Peyer's patch (tissue), 4 donors: Measurements from ENCODE around the gene DPH2. TPM values are rescaled to one million over a fixed set of nuclear protein-coding genes. Genes with fewer than 3 reads are reported as not detected.

ENCODE experiments used
- DNase-seq, 3 donors: peaks; one replicate each; pipeline ENCODE4 v3.0.0-alpha.2; 2017 to 2019
- H3K27ac ChIP-seq, 4 donors: fragments of 200-600 bp; sonication (generic); one replicate each; pipeline ENCODE4 v1.5.1; 2016 to 2019
- H3K27me3 ChIP-seq, 2 donors: fragments of 200-600 bp; sonication (generic); one replicate each; pipeline ENCODE4 v1.5.1; 2019
- H3K36me3 ChIP-seq, 3 donors: fragments of 200-600 bp; sonication (generic); one replicate each; pipeline ENCODE4 v1.5.1; 2016 to 2019
- H3K4me1 ChIP-seq, 4 donors: fragments of 200-600 bp; sonication (generic); one replicate each; pipeline ENCODE4 v1.5.1; 2016 to 2019
- H3K4me3 ChIP-seq, 4 donors: fragments of 200-600 bp; sonication (generic); 1 replicate in 3 of 4; 2 replicates in 1 of 4; pipeline ENCODE4 v1.5.1; 2016 to 2019; ENCODE audit warnings: mild to moderate bottlenecking in 1 of 4
- H3K9me3 ChIP-seq, 4 donors: fragments of 200-600 bp; sonication (generic); one replicate each; pipeline ENCODE4 v1.5.1; 2016 to 2019; ENCODE audit warnings: mild to moderate bottlenecking in 1 of 4
- CTCF ChIP-seq, 6 experiments: fragments of 450-650 bp in 4 of 6; fragments of 200-600 bp in 2 of 6; sonication (generic) in 1 of 6; IDR thresholded peaks; one replicate each; pipeline ENCODE4 v1.5.1; 2017 to 2019; ENCODE audit warnings: antibody characterized with exemption in 6 of 6, mild to moderate bottlenecking in 3 of 6, moderate library complexity in 1 of 6
- POLR2A ChIP-seq, 2 donors: fragments of 450-650 bp; IDR thresholded peaks; one replicate each; pipeline ENCODE4 v1.5.1; 2017; ENCODE audit warnings: antibody characterized with exemption in 2 of 2, mild to moderate bottlenecking in 2 of 2, moderate library complexity in 2 of 2
- total RNA-seq, 4 donors: library from RNA; depleted of rRNA; stranded (reverse); fragments of >200 nt; gene quantifications; one replicate each; pipeline ENCODE4 v1.1.0, GENCODE V29; 2016

The DPH2 gene
- total RNA-seq, 4 donors from 2014 or later, result 16.6 to 106 (median 38.6) TPM

- H3K36me3 ChIP-seq, result peaks cover 0 to 9% (median 0%) of the 10 kb centered on the region in 3 donors
- no peak for TF ChIP-seq CTCF (IDR thresholded peaks at IDR 0.05)
- TF ChIP-seq POLR2A (IDR thresholded peaks at IDR 0.05), result no peak
- DNase-seq, result no peak
- peaks cover 0 to 7% (median 0%) of the 10 kb centered on the region in 4 donors for H3K4me1 ChIP-seq
- no peaks in the 10 kb centered on the region for H3K9me3 ChIP-seq
- no peak overlapping the region for H3K4me3 ChIP-seq
- no peaks in the 10 kb centered on the region for H3K27me3 ChIP-seq
- no peak overlapping the region for H3K27ac ChIP-seq
Observed at GRCh38 chr1:43999455-43999854, 29.6 kb downstream of the DPH2 start.

GRCh38 chr1:44000122-44000665 lies 30.4 kb downstream of the DPH2 start:
- Histone ChIP-seq H3K4me1 (peaks cover 0 to 7% (median 0%) of the 10 kb centered on the region in 4 donors), H3K36me3 (peaks cover 0 to 9% (median 0%) of the 10 kb centered on the region in 3 donors), H3K27ac (no peak overlapping the region), H3K27me3 (no peaks in the 10 kb centered on the region), H3K9me3 (no peaks in the 10 kb centered on the region), H3K4me3 (no peak overlapping the region)
- TF ChIP-seq CTCF (IDR thresholded peaks at IDR 0.05), result no peak
- no peak for TF ChIP-seq POLR2A (IDR thresholded peaks at IDR 0.05)
- no peak for DNase-seq

GRCh38 chr1:44002165-44002564 lies 32.4 kb downstream of the DPH2 start:
- TF ChIP-seq CTCF (IDR thresholded peaks at IDR 0.05) (no peak), POLR2A (IDR thresholded peaks at IDR 0.05) (no peak)
- no peaks in the 10 kb centered on the region for H3K9me3 ChIP-seq
- H3K36me3 ChIP-seq, result peaks cover 0 to 9% (median 0%) of the 10 kb centered on the region in 3 donors
- H3K4me1 ChIP-seq, result peaks cover 0 to 10% (median 0%) of the 10 kb centered on the region in 4 donors
- no peaks in the 10 kb centered on the region for H3K27me3 ChIP-seq
- H3K27ac ChIP-seq, result no peak overlapping the region
- no peak for DNase-seq
- H3K4me3 ChIP-seq, result no peak overlapping the region

GRCh38 chr1:44002606-44003157 lies 32.9 kb downstream of the DPH2 start:
- Histone ChIP-seq H3K4me1 (peaks cover 0 to 6% (median 0%) of the 10 kb centered on the region in 4 donors), H3K9me3 (no peaks in the 10 kb centered on the region), H3K27ac (no peak overlapping the region), H3K36me3 (peaks cover 0 to 9% (median 0%) of the 10 kb centered on the region in 3 donors), H3K27me3 (no peaks in the 10 kb centered on the region), H3K4me3 (no peak overlapping the region)
- no peak for DNase-seq
- TF ChIP-seq CTCF (IDR thresholded peaks at IDR 0.05) (no peak), POLR2A (IDR thresholded peaks at IDR 0.05) (no peak)

- H3K27me3 ChIP-seq, result no peaks in the 10 kb centered on the region
- DNase-seq, result no peak
- TF ChIP-seq POLR2A (IDR thresholded peaks at IDR 0.05), result no peak
- TF ChIP-seq CTCF (IDR thresholded peaks at IDR 0.05), result no peak
- no peaks in the 10 kb centered on the region for H3K36me3 ChIP-seq
- no peak overlapping the region for H3K27ac ChIP-seq
- no peak overlapping the region for H3K4me3 ChIP-seq
- H3K9me3 ChIP-seq, result no peaks in the 10 kb centered on the region
- peaks cover 0 to 24% (median 0%) of the 10 kb centered on the region in 4 donors for H3K4me1 ChIP-seq
Observed at GRCh38 chr1:44008259-44008658, 38.4 kb downstream of the DPH2 start.
